IPS-20b (cell line): ENCODE measurements around the gene DFFB.
"Not testable (repeated sequence)": the region's sequence is repeated elsewhere in the genome, so short reads cannot be mapped to it uniquely, and the experiment has no call there.

Experiments used
- H3K27ac ChIP-seq: one replicate; pipeline ENCODE4 v1.5.1; 2013; ENCODE audit warnings: low read length
- H3K27me3 ChIP-seq: 2 replicates; pipeline ENCODE4 v1.6.1; 2013; ENCODE audit warnings: mild to moderate bottlenecking, low read length, inconsistent platforms; ENCODE audit not compliant: insufficient read depth
- H3K36me3 ChIP-seq: 2 replicates; pipeline ENCODE4 v1.6.1; 2013; ENCODE audit warnings: low read depth, mild to moderate bottlenecking, inconsistent platforms, low read length, moderate library complexity; ENCODE audit not compliant: insufficient read depth
- H3K4me1 ChIP-seq: 2 replicates; pipeline ENCODE4 v1.6.1; 2013; ENCODE audit warnings: mild to moderate bottlenecking, control low read depth, inconsistent platforms, low read length, moderate library complexity; ENCODE audit not compliant: insufficient read depth
- H3K4me3 ChIP-seq: 2 replicates; pipeline ENCODE4 v1.5.1; 2013; ENCODE audit warnings: mild to moderate bottlenecking, low read length, inconsistent platforms
- H3K9ac ChIP-seq: 2 replicates; pipeline ENCODE4 v1.6.1; 2013; ENCODE audit warnings: low read depth, mild to moderate bottlenecking, inconsistent platforms, low read length, moderate library complexity
- H3K9me3 ChIP-seq: 2 replicates; pipeline ENCODE4 v1.6.1; 2013; ENCODE audit warnings: mild to moderate bottlenecking, low read depth, low read length, inconsistent platforms; ENCODE audit not compliant: insufficient read depth

DFFB gene

DNA sequence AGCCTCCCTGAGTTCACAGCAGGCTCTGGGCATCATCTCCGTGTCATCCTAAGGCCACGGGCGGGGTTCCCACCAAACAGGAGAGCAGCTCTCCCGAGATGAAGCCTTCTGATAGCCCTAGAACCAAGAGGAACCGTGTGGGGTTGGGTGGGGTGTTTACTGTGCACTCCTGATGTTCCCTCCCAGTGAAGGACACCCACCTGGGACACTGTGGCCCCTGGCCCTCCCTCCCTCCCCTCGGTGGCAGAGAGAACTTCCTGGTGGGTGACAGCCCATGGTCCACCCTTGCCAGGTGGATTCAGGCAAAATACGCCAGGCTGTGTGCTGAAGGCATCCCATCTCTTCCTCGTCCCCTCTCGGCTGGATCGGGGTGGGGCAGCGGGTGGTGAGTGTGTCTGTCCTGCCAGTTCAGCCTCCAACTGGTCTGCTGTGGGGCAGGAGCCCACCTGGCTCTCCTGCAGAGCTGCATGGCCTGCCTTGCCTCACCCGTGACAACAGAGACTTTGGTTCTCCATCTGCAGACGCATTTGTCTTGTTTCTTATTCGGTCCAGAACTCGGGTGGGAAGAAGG is 58.4 kb downstream of the DFFB start:
- no peak overlapping the region for H3K9ac ChIP-seq
- no peak overlapping the region for H3K27ac ChIP-seq
- H3K4me3 ChIP-seq: no peak overlapping the region
- no peaks in the 10 kb centered on the region for H3K4me1 ChIP-seq
- H3K36me3 ChIP-seq: no peaks in the 10 kb centered on the region
- peaks cover 4% of the 10 kb centered on the region; the same call in 1 of the 2 replicates for H3K27me3 ChIP-seq
- no peaks in the 10 kb centered on the region for H3K9me3 ChIP-seq

DNA sequence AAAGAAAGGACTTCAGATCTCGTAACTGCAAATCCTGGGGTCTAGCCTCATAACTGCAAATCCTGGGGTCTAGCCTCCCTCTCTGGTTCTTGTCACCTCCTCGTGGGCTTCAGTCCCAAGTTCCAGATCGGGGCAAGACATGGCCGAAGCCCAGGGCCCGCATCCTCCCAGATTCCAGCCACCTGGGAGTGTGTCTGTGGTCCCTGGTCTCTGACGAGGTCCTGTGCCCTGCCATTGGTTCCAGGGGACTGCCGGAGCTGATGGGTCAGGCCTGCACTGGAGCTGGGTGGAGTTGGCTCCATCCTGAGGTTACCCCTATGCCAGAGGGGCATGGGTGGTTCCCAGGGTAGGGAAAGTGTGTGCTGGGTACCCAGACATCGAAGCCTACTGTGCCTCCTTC is 60.5 kb downstream of the DFFB start:
- Histone ChIP-seq H3K4me1 (no peaks in the 10 kb centered on the region), H3K27ac (no peak overlapping the region), H3K36me3 (no peaks in the 10 kb centered on the region), H3K27me3 (no peaks in the 10 kb centered on the region), H3K9ac (no peak overlapping the region), H3K4me3 (no peak overlapping the region), H3K9me3 (no peaks in the 10 kb centered on the region)

GRCh38 chr1:3918359-3918758 is 61.1 kb downstream of the DFFB start:
- H3K9me3 ChIP-seq, H3K36me3 ChIP-seq, H3K4me3 ChIP-seq, H3K9ac ChIP-seq, H3K27ac ChIP-seq, H3K27me3 ChIP-seq, H3K4me1 ChIP-seq: not testable (repeated sequence)

- Histone ChIP-seq H3K9me3 (no peaks in the 10 kb centered on the region), H3K36me3 (no peaks in the 10 kb centered on the region), H3K4me3 (no peak overlapping the region), H3K27me3 (no peaks in the 10 kb centered on the region), H3K4me1 (no peaks in the 10 kb centered on the region), H3K9ac (no peak overlapping the region), H3K27ac (no peak overlapping the region)
Observed at GRCh38 chr1:3918966-3919611, 61.8 kb downstream of the DFFB start.

- no peak overlapping the region for H3K9ac ChIP-seq
- H3K36me3 ChIP-seq: no peaks in the 10 kb centered on the region
- no peaks in the 10 kb centered on the region for H3K27me3 ChIP-seq
- no peaks in the 10 kb centered on the region for H3K9me3 ChIP-seq
- H3K4me1 ChIP-seq: no peaks in the 10 kb centered on the region
- H3K4me3 ChIP-seq: no peak overlapping the region
- H3K27ac ChIP-seq: no peak overlapping the region
Observed at GRCh38 chr1:3919706-3920105, 62.4 kb downstream of the DFFB start.

GRCh38 chr1:3921765-3922164 is 64.5 kb downstream of the DFFB start:
- Histone ChIP-seq H3K36me3 (no peaks in the 10 kb centered on the region), H3K4me1 (no peaks in the 10 kb centered on the region), H3K27ac (no peak overlapping the region), H3K27me3 (no peaks in the 10 kb centered on the region), H3K9me3 (no peaks in the 10 kb centered on the region), H3K4me3 (no peak overlapping the region), H3K9ac (no peak overlapping the region)

DNA sequence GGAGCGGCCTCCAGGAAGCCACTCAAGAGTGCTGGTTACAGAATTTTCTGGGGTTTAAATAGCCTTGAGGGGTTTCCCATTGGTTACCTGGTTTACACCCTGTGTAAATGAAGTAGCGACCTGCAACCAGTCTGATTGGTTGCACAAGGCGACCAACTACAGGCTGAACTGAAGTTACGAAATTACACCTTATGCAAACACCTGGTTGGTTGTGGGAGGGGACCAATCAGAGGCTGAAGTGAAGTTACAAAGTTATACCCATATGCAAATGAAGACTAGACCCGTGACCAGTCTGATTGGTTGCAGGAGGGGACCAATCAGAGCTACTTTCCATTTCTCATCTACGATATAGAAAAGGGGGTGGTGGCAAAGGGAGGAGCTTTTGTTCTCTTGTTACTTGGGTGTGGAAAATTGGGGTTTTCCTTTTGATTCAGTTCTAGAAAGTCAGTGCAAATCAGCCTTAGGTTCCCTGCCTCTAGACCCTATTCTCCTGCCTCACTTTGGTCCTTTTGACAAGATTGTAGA is 65.0 kb downstream of the DFFB start:
- H3K27ac ChIP-seq: no peak overlapping the region

GRCh38 chr1:3922851-3923250 is 65.6 kb downstream of the DFFB start:
- Histone ChIP-seq H3K27me3 (no peaks in the 10 kb centered on the region), H3K4me3 (no peak overlapping the region), H3K36me3 (no peaks in the 10 kb centered on the region)

More for the DNA sequence above, 65.0 kb downstream of the DFFB start:
- H3K4me1 ChIP-seq: no peaks in the 10 kb centered on the region
- H3K9me3 ChIP-seq: no peaks in the 10 kb centered on the region
- H3K9ac ChIP-seq: no peak overlapping the region
- no peaks in the 10 kb centered on the region for H3K27me3 ChIP-seq
- H3K4me3 ChIP-seq: no peak overlapping the region
- H3K36me3 ChIP-seq: no peaks in the 10 kb centered on the region

GRCh38 chr1:3923378-3924185 is 66.3 kb downstream of the DFFB start:
- Histone ChIP-seq H3K36me3 (no peaks in the 10 kb centered on the region), H3K9ac (no peak overlapping the region), H3K4me3 (no peak overlapping the region), H3K27me3 (no peaks in the 10 kb centered on the region), H3K27ac (no peak overlapping the region), H3K4me1 (no peaks in the 10 kb centered on the region), H3K9me3 (no peaks in the 10 kb centered on the region)

More at GRCh38 chr1:3922851-3923250, 65.6 kb downstream of the DFFB start:
- H3K4me1 ChIP-seq: no peaks in the 10 kb centered on the region
- no peak overlapping the region for H3K27ac ChIP-seq
- no peaks in the 10 kb centered on the region for H3K9me3 ChIP-seq
- no peak overlapping the region for H3K9ac ChIP-seq

- H3K4me3 ChIP-seq: no peak overlapping the region
- no peak overlapping the region for H3K27ac ChIP-seq
- H3K27me3 ChIP-seq: no peaks in the 10 kb centered on the region
- no peaks in the 10 kb centered on the region for H3K36me3 ChIP-seq
- H3K9me3 ChIP-seq: no peaks in the 10 kb centered on the region
- no peak overlapping the region for H3K9ac ChIP-seq
- no peaks in the 10 kb centered on the region for H3K4me1 ChIP-seq
Observed at GRCh38 chr1:3924186-3924824, 67.0 kb downstream of the DFFB start.

GRCh38 chr1:3924825-3925220 is 67.5 kb downstream of the DFFB start:
- Histone ChIP-seq H3K36me3 (no peaks in the 10 kb centered on the region), H3K4me1 (no peaks in the 10 kb centered on the region), H3K9ac (no peak overlapping the region), H3K4me3 (no peak overlapping the region), H3K9me3 (no peaks in the 10 kb centered on the region), H3K27me3 (no peaks in the 10 kb centered on the region), H3K27ac (no peak overlapping the region)
